ENCODE measurements around the gene SPATA19. TPM values are rescaled to one million over a fixed set of nuclear protein-coding genes. Genes with fewer than 3 reads are reported as not detected.

SPATA19 gene, protein sequence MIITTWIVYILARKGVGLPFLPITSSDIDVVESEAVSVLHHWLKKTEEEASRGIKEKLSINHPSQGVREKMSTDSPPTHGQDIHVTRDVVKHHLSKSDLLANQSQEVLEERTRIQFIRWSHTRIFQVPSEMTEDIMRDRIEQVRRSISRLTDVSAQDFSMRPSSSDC
- not detected for polyA plus RNA-seq (2012; ENCODE audit: missing spikeins)

- no peak for TF ChIP-seq TAF1 (IDR thresholded peaks at IDR 0.05; ENCODE audit: borderline replicate concordance, low read depth, low read length)
- TF ChIP-seq POLR2A (IDR thresholded peaks at IDR 0.05; ENCODE audit: low read depth, low read length): no peak
- no peak for TF ChIP-seq POLR2AphosphoS5 (IDR thresholded peaks at IDR 0.05; ENCODE audit: low read depth, low read length)
- no peak for DNase-seq (ENCODE audit: insufficient read length)
- no peak for FAIRE-seq
These were observed at the start of gene SPATA19 for GRCh38 chr11:133845413-133845812. Gene SPATA19, minus strand, starts transcription at chr11:133845513. Its CDS starts 67 bp downstream, at chr11:133845446.

DNA sequence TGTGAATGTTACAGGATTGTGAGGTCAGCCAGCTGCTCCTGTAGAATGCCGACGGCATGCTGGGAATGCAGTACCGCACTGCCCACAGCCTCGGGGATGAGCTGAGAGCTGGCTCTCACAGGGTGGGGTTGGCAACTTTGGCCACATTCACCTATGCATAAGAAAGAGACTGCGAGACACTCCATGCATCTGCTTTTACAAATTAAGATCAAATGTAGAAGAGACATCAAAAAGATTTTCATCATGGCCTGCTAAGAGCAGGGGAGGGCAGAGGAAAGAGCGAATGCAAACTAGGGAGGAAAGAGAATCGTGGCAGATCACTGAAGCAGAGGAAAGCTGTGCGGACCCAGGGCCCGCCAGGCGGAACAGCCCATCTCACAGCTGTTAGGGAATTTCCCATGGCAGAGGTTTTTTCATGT lies 49.8 kb upstream of the SPATA19 start:
- no peak for DNase-seq (ENCODE audit: insufficient read length)
- peak; percentile 91 for FAIRE-seq
- TF ChIP-seq TAF1 (IDR thresholded peaks at IDR 0.05; ENCODE audit: borderline replicate concordance, low read depth, low read length): no peak
- TF ChIP-seq POLR2A (IDR thresholded peaks at IDR 0.05; ENCODE audit: low read depth, low read length): no peak
- no peak for TF ChIP-seq POLR2AphosphoS5 (IDR thresholded peaks at IDR 0.05; ENCODE audit: low read depth, low read length)

- TF ChIP-seq TAF1 (IDR thresholded peaks at IDR 0.05; ENCODE audit: borderline replicate concordance, low read depth, low read length): no peak
- no peak for TF ChIP-seq POLR2A (IDR thresholded peaks at IDR 0.05; ENCODE audit: low read depth, low read length)
- TF ChIP-seq POLR2AphosphoS5 (IDR thresholded peaks at IDR 0.05; ENCODE audit: low read depth, low read length): no peak
- DNase-seq (ENCODE audit: insufficient read length): no peak
- no peak for FAIRE-seq
These were observed 48.1 kb upstream of the SPATA19 start for GRCh38 chr11:133893381-133893780.

DNA sequence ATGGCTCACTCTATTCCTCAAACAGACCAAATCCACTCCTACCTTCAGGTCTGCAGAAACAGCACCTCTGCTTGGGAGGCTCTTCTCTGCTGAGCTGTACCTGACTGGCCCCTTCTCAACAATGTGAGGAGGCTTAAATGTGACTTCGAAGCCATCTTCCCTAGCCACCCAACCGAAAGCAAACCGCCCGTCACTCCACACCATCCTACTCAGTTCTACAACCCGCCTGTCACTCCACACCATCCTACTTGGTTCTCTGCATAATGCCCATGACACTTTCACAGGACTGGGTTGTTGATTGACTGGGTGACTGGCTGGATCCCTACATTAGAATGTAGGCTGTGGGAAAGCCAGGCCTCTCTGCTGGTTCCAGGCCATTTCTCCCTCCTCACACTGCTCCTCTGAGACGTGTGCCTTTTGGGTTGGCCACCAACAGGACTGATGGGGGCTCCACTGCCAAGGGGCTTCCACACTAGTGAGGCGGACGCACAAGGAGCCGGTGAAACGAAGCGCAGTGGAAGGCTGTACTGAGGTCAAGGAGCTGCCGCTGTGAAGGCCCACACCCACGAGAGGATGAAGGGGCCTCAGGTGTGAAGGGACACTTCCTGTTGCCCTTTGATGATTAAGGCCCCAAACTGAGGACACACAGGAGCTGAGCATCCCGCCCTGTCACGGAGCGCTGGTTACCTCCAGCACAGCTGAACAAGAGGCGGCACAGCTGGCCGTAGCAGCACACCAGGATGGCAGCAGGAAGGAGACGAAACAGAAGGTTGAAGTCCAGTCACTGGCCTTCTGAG lies 47.5 kb upstream of the SPATA19 start:
- DNase-seq (ENCODE audit: insufficient read length) (no peak), FAIRE-seq (no peak)
- TF ChIP-seq TAF1 (IDR thresholded peaks at IDR 0.05; ENCODE audit: borderline replicate concordance, low read depth, low read length) (no peak), POLR2AphosphoS5 (IDR thresholded peaks at IDR 0.05; ENCODE audit: low read depth, low read length) (no peak), POLR2A (IDR thresholded peaks at IDR 0.05; ENCODE audit: low read depth, low read length) (no peak)

- TF ChIP-seq TAF1 (IDR thresholded peaks at IDR 0.05; ENCODE audit: borderline replicate concordance, low read depth, low read length): no peak
- TF ChIP-seq POLR2AphosphoS5 (IDR thresholded peaks at IDR 0.05; ENCODE audit: low read depth, low read length): no peak
- TF ChIP-seq POLR2A (IDR thresholded peaks at IDR 0.05; ENCODE audit: low read depth, low read length): no peak
- FAIRE-seq (no peak), DNase-seq (ENCODE audit: insufficient read length) (no peak)
These were observed 46.8 kb upstream of the SPATA19 start for GRCh38 chr11:133892126-133892525.

DNA sequence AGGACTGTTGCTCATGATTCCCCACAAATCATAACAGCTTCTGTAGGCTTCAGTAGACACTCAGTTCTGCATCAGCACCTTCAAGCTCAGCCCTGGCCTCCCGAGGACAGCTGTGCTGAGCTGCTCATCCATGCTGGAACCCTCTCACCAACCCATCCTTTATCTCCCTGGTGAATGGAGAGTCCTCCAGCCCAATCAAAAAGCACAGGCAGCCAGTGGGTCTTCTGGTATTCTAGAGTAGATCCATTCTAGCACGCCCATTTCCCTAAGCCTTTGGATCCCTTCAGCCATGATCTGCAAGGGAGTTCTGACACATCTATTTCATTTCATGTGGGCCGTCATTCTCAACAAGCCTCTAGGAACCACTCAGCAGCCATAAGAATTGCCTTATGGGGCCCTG lies 44.6 kb upstream of the SPATA19 start:
- DNase-seq (ENCODE audit: insufficient read length): no peak
- TF ChIP-seq TAF1 (IDR thresholded peaks at IDR 0.05; ENCODE audit: borderline replicate concordance, low read depth, low read length): no peak
- no peak for TF ChIP-seq POLR2A (IDR thresholded peaks at IDR 0.05; ENCODE audit: low read depth, low read length)
- no peak for TF ChIP-seq POLR2AphosphoS5 (IDR thresholded peaks at IDR 0.05; ENCODE audit: low read depth, low read length)
- FAIRE-seq: no peak

DNA sequence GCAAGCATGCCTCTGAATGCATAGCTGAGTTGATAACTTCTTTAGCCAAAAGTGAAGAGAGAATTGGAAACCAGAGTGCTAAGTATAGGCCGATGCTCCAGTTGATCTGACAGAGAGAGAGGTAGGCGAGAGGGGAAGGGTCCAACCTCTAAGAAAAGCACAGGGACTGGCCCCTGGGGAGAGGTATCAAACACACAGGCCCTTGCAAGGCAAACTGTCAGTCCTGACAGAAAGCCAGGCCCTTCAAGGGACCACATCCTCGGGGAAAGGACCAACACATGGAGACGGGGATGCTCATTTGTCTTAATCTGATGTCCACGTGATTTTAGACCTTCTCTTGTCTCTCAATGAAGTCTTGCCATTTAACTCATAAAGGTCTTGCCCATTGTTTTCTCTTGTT lies 43.9 kb upstream of the SPATA19 start:
- no peak for TF ChIP-seq TAF1 (IDR thresholded peaks at IDR 0.05; ENCODE audit: borderline replicate concordance, low read depth, low read length)
- TF ChIP-seq POLR2A (IDR thresholded peaks at IDR 0.05; ENCODE audit: low read depth, low read length): no peak
- TF ChIP-seq POLR2AphosphoS5 (IDR thresholded peaks at IDR 0.05; ENCODE audit: low read depth, low read length): no peak
- DNase-seq (ENCODE audit: insufficient read length) (no peak), FAIRE-seq (no peak)

DNA sequence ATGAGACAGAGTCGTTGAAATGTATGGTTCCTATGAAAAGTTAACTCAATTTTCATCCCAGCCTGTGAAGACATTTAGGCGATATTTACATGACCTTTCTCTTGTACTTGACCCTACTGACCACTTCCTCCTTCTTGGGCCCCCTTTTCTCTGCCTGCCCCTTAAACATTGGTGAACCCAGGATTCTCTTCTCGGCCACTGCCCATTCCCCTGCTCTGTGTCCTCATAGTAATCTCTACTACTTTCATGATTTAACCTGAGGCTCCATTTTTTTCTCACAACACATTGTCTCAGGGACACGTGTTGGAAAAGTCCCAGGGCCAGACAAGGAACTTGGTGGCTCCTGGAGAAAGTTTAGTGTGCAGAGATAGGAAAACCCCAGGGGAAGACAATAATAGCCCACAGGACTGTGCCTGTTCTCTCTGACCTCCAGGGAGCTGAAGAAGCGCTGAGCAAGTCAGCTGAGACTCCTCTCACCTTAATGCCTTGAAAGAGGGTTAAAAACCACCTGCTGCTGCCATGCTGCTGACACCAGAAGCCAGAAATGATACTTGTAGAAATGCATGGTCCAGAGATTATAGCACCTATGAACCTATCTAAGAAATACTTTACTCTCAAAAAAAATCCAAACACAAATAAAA lies 42.5 kb upstream of the SPATA19 start:
- TF ChIP-seq TAF1 (IDR thresholded peaks at IDR 0.05; ENCODE audit: borderline replicate concordance, low read depth, low read length): no peak
- TF ChIP-seq POLR2A (IDR thresholded peaks at IDR 0.05; ENCODE audit: low read depth, low read length): no peak
- no peak for TF ChIP-seq POLR2AphosphoS5 (IDR thresholded peaks at IDR 0.05; ENCODE audit: low read depth, low read length)
- FAIRE-seq: peak; percentile 67

DNA sequence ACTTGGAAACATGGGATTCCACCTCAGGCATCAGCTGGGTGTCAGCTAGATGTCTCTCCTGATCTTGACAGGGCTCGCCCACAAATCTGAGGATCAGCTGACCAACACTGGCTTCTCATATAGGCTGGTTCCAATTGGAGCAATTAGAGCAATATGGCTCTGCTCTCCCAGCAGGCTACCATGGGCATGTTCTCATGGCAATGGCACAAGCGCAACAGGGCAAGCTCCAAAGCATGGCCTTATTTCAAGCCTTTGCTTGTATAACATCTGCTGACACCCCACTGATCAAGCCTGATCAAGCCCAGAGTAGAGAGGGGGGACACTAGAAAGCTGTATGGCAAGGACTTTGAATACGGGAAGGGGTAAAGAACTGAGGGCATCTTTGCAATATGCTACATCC lies 40.7 kb upstream of the SPATA19 start:
- TF ChIP-seq POLR2A (IDR thresholded peaks at IDR 0.05; ENCODE audit: low read depth, low read length) (no peak), POLR2AphosphoS5 (IDR thresholded peaks at IDR 0.05; ENCODE audit: low read depth, low read length) (no peak), TAF1 (IDR thresholded peaks at IDR 0.05; ENCODE audit: borderline replicate concordance, low read depth, low read length) (no peak)
- no peak for DNase-seq (ENCODE audit: insufficient read length)
- FAIRE-seq: no peak

More for the DNA sequence above, 42.5 kb upstream of the SPATA19 start:
- DNase-seq (ENCODE audit: insufficient read length): no peak

DNA sequence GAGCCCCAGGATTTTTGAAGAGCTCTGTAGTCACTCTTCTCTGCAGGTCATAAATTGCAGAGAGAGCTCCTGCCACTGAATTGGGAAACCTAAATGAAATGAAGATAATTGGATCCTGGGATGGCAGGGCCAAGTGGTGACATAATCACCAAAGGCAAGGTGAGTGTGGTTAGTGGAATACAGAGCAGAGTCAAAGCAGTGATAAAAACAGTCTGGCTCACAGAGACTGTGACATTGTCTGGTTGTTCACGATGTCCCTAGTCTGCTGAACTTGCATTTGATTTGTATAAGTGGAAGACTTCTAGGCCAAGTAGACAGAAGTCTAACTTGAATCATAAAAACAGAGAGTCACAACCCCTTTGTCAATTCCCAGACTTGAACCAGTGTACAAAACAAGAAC lies 26.8 kb upstream of the SPATA19 start:
- TF ChIP-seq POLR2A (IDR thresholded peaks at IDR 0.05; ENCODE audit: low read depth, low read length): no peak
- FAIRE-seq (no peak), DNase-seq (ENCODE audit: insufficient read length) (no peak)

GRCh38 chr11:133867456-133867855 lies 22.1 kb upstream of the SPATA19 start:
- TF ChIP-seq POLR2AphosphoS5 (IDR thresholded peaks at IDR 0.05; ENCODE audit: low read depth, low read length) (no peak), TAF1 (IDR thresholded peaks at IDR 0.05; ENCODE audit: borderline replicate concordance, low read depth, low read length) (no peak), POLR2A (IDR thresholded peaks at IDR 0.05; ENCODE audit: low read depth, low read length) (no peak)
- FAIRE-seq: no peak
- DNase-seq (ENCODE audit: insufficient read length): no peak

DNA sequence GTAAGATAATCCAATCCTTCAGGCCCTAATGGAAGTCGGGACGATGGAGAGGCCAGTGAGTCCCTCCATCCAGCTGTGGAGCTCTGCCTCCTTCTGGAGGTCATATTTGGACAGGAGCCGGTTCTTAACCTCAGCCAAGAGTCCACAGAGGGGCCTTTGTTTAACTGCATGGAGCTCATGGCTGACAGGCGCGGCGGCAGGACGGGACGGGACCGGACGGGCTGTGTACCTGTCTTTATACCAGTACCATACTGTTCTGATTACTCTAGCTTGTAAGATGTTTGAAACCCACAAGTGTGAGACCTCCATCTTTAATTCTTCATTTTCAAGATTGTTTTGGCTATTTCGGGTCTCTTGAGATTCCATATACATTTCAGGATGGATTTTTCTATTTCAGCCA lies 20.2 kb upstream of the SPATA19 start:
- TF ChIP-seq POLR2AphosphoS5 (IDR thresholded peaks at IDR 0.05; ENCODE audit: low read depth, low read length): no peak
- TF ChIP-seq POLR2A (IDR thresholded peaks at IDR 0.05; ENCODE audit: low read depth, low read length): no peak
- TF ChIP-seq TAF1 (IDR thresholded peaks at IDR 0.05; ENCODE audit: borderline replicate concordance, low read depth, low read length): no peak
- DNase-seq (ENCODE audit: insufficient read length) (no peak), FAIRE-seq (no peak)
